ENCODE measurements around the gene RELN.

RELN gene

DNA sequence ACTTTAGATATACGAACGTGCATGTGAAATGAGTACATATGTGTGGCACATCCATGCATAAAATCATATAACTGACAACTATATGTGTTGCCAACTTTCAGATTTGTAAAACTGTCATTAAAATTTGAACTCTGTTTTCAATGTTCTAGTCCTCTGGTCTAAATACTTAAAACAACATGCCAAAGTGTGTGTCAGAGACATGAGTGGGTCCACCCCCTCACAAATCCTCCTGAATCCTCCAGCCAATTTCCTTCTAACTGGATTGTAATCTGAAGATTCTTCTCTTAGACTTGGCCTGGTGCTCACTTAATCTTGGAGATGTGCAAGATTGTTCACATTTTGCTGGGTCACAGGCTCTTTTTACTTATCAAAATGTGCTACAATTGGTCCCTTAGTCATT lies 184.1 kb downstream of the RELN start:
- TF ChIP-seq, protein P1, sequence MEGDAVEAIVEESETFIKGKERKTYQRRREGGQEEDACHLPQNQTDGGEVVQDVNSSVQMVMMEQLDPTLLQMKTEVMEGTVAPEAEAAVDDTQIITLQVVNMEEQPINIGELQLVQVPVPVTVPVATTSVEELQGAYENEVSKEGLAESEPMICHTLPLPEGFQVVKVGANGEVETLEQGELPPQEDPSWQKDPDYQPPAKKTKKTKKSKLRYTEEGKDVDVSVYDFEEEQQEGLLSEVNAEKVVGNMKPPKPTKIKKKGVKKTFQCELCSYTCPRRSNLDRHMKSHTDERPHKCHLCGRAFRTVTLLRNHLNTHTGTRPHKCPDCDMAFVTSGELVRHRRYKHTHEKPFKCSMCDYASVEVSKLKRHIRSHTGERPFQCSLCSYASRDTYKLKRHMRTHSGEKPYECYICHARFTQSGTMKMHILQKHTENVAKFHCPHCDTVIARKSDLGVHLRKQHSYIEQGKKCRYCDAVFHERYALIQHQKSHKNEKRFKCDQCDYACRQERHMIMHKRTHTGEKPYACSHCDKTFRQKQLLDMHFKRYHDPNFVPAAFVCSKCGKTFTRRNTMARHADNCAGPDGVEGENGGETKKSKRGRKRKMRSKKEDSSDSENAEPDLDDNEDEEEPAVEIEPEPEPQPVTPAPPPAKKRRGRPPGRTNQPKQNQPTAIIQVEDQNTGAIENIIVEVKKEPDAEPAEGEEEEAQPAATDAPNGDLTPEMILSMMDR (IDR thresholded peaks at IDR 0.05): no peak
- no peak for TF ChIP-seq ZFX (IDR thresholded peaks at IDR 0.05; ENCODE audit: borderline replicate concordance)
- H3K27ac ChIP-seq: no peak overlapping the region

GRCh38 chr7:103803631-103804030 lies 185.8 kb downstream of the RELN start:
- TF ChIP-seq, protein P1 (IDR thresholded peaks at IDR 0.05): no peak
- TF ChIP-seq ZFX (IDR thresholded peaks at IDR 0.05; ENCODE audit: borderline replicate concordance): no peak
- no peak overlapping the region for H3K27ac ChIP-seq

GRCh38 chr7:103799298-103799697 lies 190.2 kb downstream of the RELN start:
- TF ChIP-seq ZFX (IDR thresholded peaks at IDR 0.05; ENCODE audit: borderline replicate concordance): no peak
- TF ChIP-seq, protein P1 (IDR thresholded peaks at IDR 0.05): no peak
- no peak overlapping the region for H3K27ac ChIP-seq

DNA sequence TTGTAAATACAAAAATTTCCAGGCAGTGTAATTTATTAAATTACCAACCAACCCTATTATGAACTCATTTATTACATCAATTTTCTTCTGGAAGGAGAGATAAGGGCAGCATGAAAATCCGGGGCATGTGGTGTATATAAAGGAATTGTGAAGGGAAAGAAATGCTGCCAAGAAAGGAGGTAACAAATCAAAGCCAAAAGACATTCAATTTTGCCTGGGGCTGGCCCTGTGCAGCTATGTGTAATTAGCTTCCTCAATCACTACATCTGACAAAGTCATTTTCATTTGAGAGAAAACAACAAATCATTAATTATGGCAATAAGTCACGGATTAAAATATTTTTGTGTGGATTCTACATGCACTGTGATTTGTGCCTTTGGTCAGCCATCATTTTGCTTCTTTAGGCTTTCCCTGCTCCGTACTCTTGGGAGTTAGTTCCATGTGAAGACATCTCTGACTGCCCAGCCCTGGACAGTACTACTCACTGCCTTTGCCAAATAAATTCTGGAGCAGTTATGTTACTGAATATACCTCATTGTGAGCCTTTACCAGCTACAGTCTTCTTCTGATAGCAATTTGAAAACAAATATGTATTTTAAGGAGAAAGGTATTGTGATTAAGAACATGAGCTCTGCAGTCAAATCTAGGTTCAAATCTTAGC lies 191.7 kb downstream of the RELN start:
- TF ChIP-seq, protein P1 (IDR thresholded peaks at IDR 0.05): no peak
- no peak for TF ChIP-seq ZFX (IDR thresholded peaks at IDR 0.05; ENCODE audit: borderline replicate concordance)
- no peak overlapping the region for H3K27ac ChIP-seq

GRCh38 chr7:103796327-103796962 lies 193.0 kb downstream of the RELN start:
- TF ChIP-seq, protein P1 (IDR thresholded peaks at IDR 0.05): no peak
- TF ChIP-seq ZFX (IDR thresholded peaks at IDR 0.05; ENCODE audit: borderline replicate concordance): no peak

DNA sequence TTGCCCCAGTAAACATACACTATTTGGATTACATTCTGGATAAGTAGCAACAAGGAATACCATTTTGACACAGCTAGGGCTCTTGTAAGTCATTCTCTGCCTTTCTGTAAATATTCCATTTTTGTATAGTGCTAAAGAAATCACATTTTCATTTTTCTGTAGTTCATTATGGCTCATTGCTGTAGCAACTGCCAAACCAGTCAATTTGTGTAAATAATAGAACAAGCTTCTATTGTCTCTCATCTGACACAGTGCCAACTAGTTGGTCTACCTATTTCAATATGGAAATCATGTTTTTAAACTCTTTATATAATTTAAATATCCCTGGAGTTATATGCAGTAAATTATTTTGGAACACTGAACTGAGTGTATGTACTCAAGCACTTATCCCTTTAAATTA lies 193.7 kb downstream of the RELN start:
- peak overlapping the region; percentile 25; the same call in 1 of the 2 replicates for H3K27ac ChIP-seq
- no peak for TF ChIP-seq ZFX (IDR thresholded peaks at IDR 0.05; ENCODE audit: borderline replicate concordance)
- TF ChIP-seq, protein P1 (IDR thresholded peaks at IDR 0.05): no peak

More at GRCh38 chr7:103796327-103796962, 193.0 kb downstream of the RELN start:
- H3K27ac ChIP-seq: no peak overlapping the region

GRCh38 chr7:103795107-103795506 lies 194.4 kb downstream of the RELN start:
- H3K27ac ChIP-seq: peak overlapping the region; percentile 25
- TF ChIP-seq, protein P1 (IDR thresholded peaks at IDR 0.05): no peak
- TF ChIP-seq ZFX (IDR thresholded peaks at IDR 0.05; ENCODE audit: borderline replicate concordance): no peak

Measured in 22Rv1 (cell line).